Neuronal stem cell (in vitro differentiated cells): ENCODE data around the gene TNFSF12.

Experiments used
- DNase-seq: peaks from one replicate; pipeline ENCODE4 v3.0.0-alpha.2; 2013; ENCODE audit warnings: low spot score
- H2AFZ ChIP-seq: one replicate; pipeline ENCODE4 v1.6.1; 2013; ENCODE audit warnings: mild to moderate bottlenecking, low read length, inconsistent platforms
- H2AK5ac ChIP-seq: 2 replicates; pipeline ENCODE4 v1.6.1; 2013; ENCODE audit warnings: low read depth, mild to moderate bottlenecking, inconsistent platforms, low read length, moderate library complexity, mixed read lengths
- H2BK120ac ChIP-seq: 2 replicates; pipeline ENCODE4 v1.6.1; 2013; ENCODE audit warnings: low read depth, mild to moderate bottlenecking, inconsistent platforms, low read length, moderate library complexity, mixed read lengths
- H2BK12ac ChIP-seq: one replicate; pipeline ENCODE4 v1.6.1; 2013; ENCODE audit warnings: low read length, inconsistent platforms
- H2BK15ac ChIP-seq: 2 replicates; pipeline ENCODE4 v1.6.1; 2013; ENCODE audit warnings: mild to moderate bottlenecking, low read length, inconsistent platforms, mixed read lengths
- H2BK5ac ChIP-seq: one replicate; pipeline ENCODE4 v1.6.1; 2013; ENCODE audit warnings: inconsistent platforms, mild to moderate bottlenecking, low read length, moderate library complexity
- H3K14ac ChIP-seq: one replicate; pipeline ENCODE4 v1.6.1; 2013; ENCODE audit warnings: low read length, inconsistent platforms
- H3K18ac ChIP-seq: 2 replicates; pipeline ENCODE4 v1.6.1; 2013; ENCODE audit warnings: low read length, inconsistent platforms
- H3K23ac ChIP-seq: 2 replicates; pipeline ENCODE4 v1.6.1; 2013; ENCODE audit warnings: low read depth, mild to moderate bottlenecking, mixed read lengths, low read length, inconsistent platforms; ENCODE audit not compliant: poor library complexity
- H3K27ac ChIP-seq: replicated peaks from 3 replicates; pipeline ENCODE4 v1.5.1; 2013; ENCODE audit warnings: low read length, inconsistent platforms
- H3K27me3 ChIP-seq, 3 experiments: 2 replicates each; pipeline ENCODE4 v1.6.1; 2013; ENCODE audit warnings: low read length in 3 of 3, mild to moderate bottlenecking in 2 of 3, inconsistent platforms in 1 of 3, low read depth in 1 of 3, mixed read lengths in 1 of 3, moderate library complexity in 1 of 3; ENCODE audit not compliant: control insufficient read depth in 3 of 3, insufficient read depth in 3 of 3
- H3K36me3 ChIP-seq, 2 donors: replicated peaks in 1 of 2; 2 replicates each; pipeline ENCODE4 v1.6.1; 2013; ENCODE audit warnings: low read length in 2 of 2; ENCODE audit not compliant: control insufficient read depth in 2 of 2, insufficient read depth in 2 of 2
- H3K4ac ChIP-seq: 2 replicates; pipeline ENCODE4 v1.6.1; 2013; ENCODE audit warnings: inconsistent platforms, mild to moderate bottlenecking, low read length, moderate library complexity
- H3K4me1 ChIP-seq, 2 donors: 1 replicate in 1 of 2; 2 replicates in 1 of 2; pipeline ENCODE4 v1.6.1; 2013; ENCODE audit warnings: low read length in 2 of 2, low read depth in 1 of 2; ENCODE audit not compliant: control insufficient read depth in 2 of 2, insufficient read depth in 1 of 2
- H3K4me2 ChIP-seq: one replicate; pipeline ENCODE4 v1.6.1; 2013; ENCODE audit warnings: mild to moderate bottlenecking, low read length, inconsistent platforms; ENCODE audit not compliant: insufficient read depth, poor library complexity, severe bottlenecking
- H3K4me3 ChIP-seq, 2 donors: 2 replicates each; pipeline ENCODE4 v1.5.1; 2013; ENCODE audit warnings: low read length in 2 of 2, mild to moderate bottlenecking in 2 of 2, inconsistent platforms in 1 of 2, moderate library complexity in 1 of 2
- H3K79me1 ChIP-seq: one replicate; pipeline ENCODE4 v1.6.1; 2013; ENCODE audit warnings: low read depth, mild to moderate bottlenecking, inconsistent platforms, low read length, moderate library complexity
- H3K9ac ChIP-seq: one replicate; pipeline ENCODE4 v1.6.1; 2013; ENCODE audit warnings: mild to moderate bottlenecking, low read depth, low read length, inconsistent platforms; ENCODE audit not compliant: poor library complexity
- H3K9me3 ChIP-seq, 2 donors: replicated peaks in 1 of 2; 2 replicates each; pipeline versions ENCODE3 to v1.6.1; 2013; ENCODE audit warnings: low read length in 2 of 2, mild to moderate bottlenecking in 2 of 2, inconsistent platforms in 1 of 2, low read depth in 1 of 2, mixed read lengths in 1 of 2, moderate library complexity in 1 of 2; ENCODE audit not compliant: control insufficient read depth in 2 of 2, insufficient read depth in 1 of 2
- H4K8ac ChIP-seq: one replicate; pipeline ENCODE4 v1.6.1; 2013; ENCODE audit warnings: low read depth, mild to moderate bottlenecking, inconsistent platforms, low read length, moderate library complexity
- H4K91ac ChIP-seq: one replicate; pipeline ENCODE4 v1.6.1; 2013; ENCODE audit warnings: low read length, low read depth, mild to moderate bottlenecking, inconsistent platforms; ENCODE audit not compliant: poor library complexity
- WGBS, 2 donors: extraction: QIAGEN DNeasy Blood & Tissue Kit; methylation state at CpG; one replicate each; pipeline ENCODE4 v1.1.7; 2013; ENCODE audit warnings: missing lambda C conversion rate in 2 of 2, mixed read lengths in 1 of 2; ENCODE audit not compliant: insufficient read length in 2 of 2, insufficient replicate concordance in 1 of 2; ENCODE audit errors: extremely low coverage in 2 of 2; 5-methylcytosine and 5-hydroxymethylcytosine counted together

TNFSF12 gene

DNA sequence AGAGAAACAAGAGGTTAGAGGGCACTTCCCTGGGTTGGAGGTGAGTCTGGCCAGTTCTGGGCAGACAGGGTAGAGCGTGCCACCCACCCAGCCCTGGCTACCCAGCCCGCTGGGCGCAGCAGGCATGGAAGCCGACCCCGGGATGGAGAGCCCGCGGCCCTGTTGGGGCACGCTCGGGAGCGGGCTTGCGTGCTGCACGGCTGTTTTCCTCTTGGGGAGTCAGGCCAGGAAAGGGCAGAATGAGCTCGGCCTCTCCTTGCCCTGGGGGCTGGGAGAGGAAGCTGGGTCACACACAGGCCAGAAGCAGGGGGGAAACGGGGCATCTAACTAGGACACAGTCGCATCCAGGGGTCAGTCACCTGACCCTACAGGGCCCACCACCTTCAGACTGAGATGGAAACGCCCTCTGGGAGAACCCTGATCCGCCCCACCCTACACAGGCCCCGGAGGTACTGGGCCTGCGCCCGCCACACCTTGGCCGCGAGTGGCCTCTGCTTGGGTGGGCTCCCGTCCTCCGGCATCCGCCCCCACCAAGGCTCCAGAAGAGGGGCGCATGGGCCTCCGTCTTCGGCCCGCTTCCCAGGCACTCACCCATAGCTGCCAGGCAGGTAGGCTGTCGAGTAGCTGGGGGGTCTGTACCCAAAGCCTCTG lies 39.8 kb downstream of the TNFSF12 start:
- peaks cover 44 to 80% of the 10 kb centered on the region in 2 donors for H3K36me3 ChIP-seq
- DNase-seq, result no peak
- H3K4me2 ChIP-seq, result peak overlapping the region; percentile 47
- no peak overlapping the region for H2AFZ ChIP-seq
- no peak overlapping the region for H3K14ac ChIP-seq
- H3K4me3 ChIP-seq, result peak overlapping the region in 1 of 2 donors; percentile 39
- H4K8ac ChIP-seq, result no peak overlapping the region
- no peak overlapping the region for H2BK12ac ChIP-seq
- H3K79me1 ChIP-seq, result peaks cover 3% of the 10 kb centered on the region
- peak overlapping the region; percentile 86 for H3K9ac ChIP-seq
- H3K27ac ChIP-seq, result peak overlapping the region; percentile 34
- no CpG with 5 or more reads among the region's 30 CpGs for WGBS, 2 donors
- H2BK5ac ChIP-seq, result peak overlapping the region; percentile 50
- no peaks in the 10 kb centered on the region for H3K9me3 ChIP-seq
- H3K23ac ChIP-seq, result peak overlapping the region; percentile 75
- peak overlapping the region; percentile 30 for H4K91ac ChIP-seq
- H2AK5ac ChIP-seq, result peak overlapping the region; percentile 79
- H3K4me1 ChIP-seq, result peaks cover 14 to 39% of the 10 kb centered on the region in 2 donors
- H3K27me3 ChIP-seq, result no peaks in the 10 kb centered on the region
- H2BK15ac ChIP-seq, result peak overlapping the region; percentile 81
- peak overlapping the region; percentile 94 for H3K18ac ChIP-seq
- peak overlapping the region; percentile 63 for H2BK120ac ChIP-seq
- H3K4ac ChIP-seq, result peak overlapping the region; percentile 30

DNA sequence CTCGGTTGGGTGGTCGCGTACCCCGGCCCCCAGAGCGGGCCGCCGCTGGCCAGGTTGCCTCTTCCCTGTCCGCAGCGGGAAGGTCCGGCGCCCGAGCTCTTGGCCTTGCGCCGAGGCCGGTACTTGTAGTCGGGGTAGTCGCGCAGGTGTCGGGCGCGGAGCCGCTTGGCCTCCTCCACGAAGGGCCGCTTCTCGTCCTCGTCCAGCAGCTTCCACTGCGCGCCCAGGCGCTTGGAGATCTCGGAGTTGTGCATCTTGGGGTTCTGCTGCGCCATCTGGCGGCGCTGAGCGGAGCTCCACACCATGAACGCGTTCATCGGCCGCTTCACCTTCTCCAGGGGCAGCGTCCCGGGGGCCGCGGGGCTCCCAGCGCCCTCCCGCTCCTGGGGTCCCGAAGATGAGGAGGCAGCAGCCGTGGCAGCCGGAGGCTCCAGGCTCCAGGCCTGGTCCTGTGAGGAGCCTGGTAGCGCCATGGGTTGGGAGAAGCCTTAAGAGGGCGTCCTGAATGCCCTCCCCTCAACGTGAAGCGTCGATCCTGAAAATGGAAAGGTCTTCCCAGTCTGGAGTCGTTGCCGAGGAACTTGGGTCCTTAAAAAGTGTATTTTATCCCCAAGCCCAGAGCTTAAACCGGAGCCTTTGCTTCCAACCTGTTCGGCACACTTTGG lies 40.5 kb downstream of the TNFSF12 start:
- Histone ChIP-seq H4K8ac (no peak overlapping the region), H2AK5ac (peak overlapping the region; percentile 99), H3K18ac (peak overlapping the region; percentile 94), H2BK5ac (peak overlapping the region; percentile 50), H3K9me3 (no peaks in the 10 kb centered on the region), H3K9ac (peak overlapping the region; percentile 86), H3K4me2 (peak overlapping the region; percentile 59), H2BK15ac (peak overlapping the region; percentile 90), H3K36me3 (peaks cover 49 to 87% of the 10 kb centered on the region in 2 donors), H4K91ac (peak overlapping the region; percentile 73), H3K4ac (peak overlapping the region; percentile 30), H2BK120ac (peak overlapping the region; percentile 63), H3K79me1 (peaks cover 3% of the 10 kb centered on the region), H3K14ac (no peak overlapping the region), H3K4me1 (peaks cover 13 to 37% of the 10 kb centered on the region in 2 donors), H2BK12ac (peak overlapping the region; percentile 24), H3K23ac (peak overlapping the region; percentile 75), H3K4me3 (peak overlapping the region in 1 of 2 donors; percentile 37), H3K27ac (peak overlapping the region; percentile 95), H2AFZ (no peak overlapping the region), H3K27me3 (no peaks in the 10 kb centered on the region)
- no CpG with 5 or more reads among the region's 56 CpGs for WGBS, 2 donors
- DNase-seq, result peak; percentile 87

DNA sequence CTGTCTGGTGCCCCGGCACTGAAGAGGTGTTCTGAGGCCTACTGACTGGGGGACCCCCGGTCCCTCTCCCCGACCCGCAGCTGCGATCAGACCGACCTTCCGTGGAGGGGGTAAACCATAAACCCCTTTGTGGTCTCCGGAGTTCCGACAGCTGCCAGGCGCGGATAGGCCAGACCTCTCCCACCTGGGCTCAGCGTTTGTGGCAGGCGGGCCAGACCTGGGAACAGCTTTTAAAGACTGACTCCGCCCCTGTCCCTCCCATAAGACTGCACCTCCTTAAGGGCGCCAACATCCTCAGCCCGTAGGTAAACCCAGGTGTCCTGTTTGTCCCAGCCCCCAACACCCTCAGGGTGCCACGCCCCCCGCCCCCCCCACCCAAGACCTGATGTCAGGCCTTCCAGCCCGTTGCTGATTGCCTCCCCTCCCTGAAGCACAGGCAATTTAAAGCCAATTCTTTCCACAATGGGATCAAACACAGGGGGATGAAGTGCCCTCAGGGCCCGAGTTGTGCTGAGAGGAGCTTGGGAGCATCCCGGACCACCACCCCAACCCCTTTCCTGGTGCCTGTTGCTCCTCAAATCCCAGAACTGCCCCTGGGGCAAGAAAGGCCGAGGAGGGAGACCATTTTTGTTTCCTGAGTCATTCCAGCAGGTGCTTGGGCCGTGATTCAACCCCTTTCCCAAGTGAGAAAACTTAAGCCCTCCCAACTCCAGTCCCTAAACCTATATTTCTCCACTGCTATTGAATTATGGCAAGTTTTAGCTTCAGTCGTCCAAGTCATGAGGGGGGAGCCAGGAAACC lies 41.2 kb downstream of the TNFSF12 start, which contains the start of gene SOX15:
TSS of gene SOX15 (minus strand) at position 204 of the 801 bp plus-strand sequence. CDS start 418 bp downstream, outside the sequence.
- Histone ChIP-seq H2BK12ac (peak within 1 kb of the TSS; percentile 24), H2AK5ac (peak within 1 kb of the TSS; percentile 99), H2BK15ac (peak within 1 kb of the TSS; percentile 90), H3K4me3 (peak within 1 kb of the TSS in 1 of 2 donors; percentile 37), H3K9ac (peak within 1 kb of the TSS; percentile 86), H3K14ac (no peak within 1 kb of the TSS), H2BK5ac (peak within 1 kb of the TSS; percentile 50), H2AFZ (no peak within 1 kb of the TSS), H4K91ac (peak within 1 kb of the TSS; percentile 73), H2BK120ac (peak within 1 kb of the TSS; percentile 63), H3K23ac (peak within 1 kb of the TSS; percentile 75), H3K4ac (peak within 1 kb of the TSS; percentile 30), H3K27ac (peak within 1 kb of the TSS; percentile 95), H3K36me3 (peaks cover 54 to 94% of the 10 kb centered on the region in 2 donors), H3K18ac (peak within 1 kb of the TSS; percentile 94), H3K4me2 (peak within 1 kb of the TSS; percentile 59), H3K4me1 (peaks cover 11 to 35% of the 10 kb centered on the region in 2 donors), H3K79me1 (peaks cover 3% of the 10 kb centered on the region), H3K27me3 (no peaks in the 10 kb centered on the region), H4K8ac (no peak within 1 kb of the TSS), H3K9me3 (no peaks in the 10 kb centered on the region)
- no peak for DNase-seq
- no CpG with 5 or more reads among the region's 24 CpGs for WGBS, 2 donors
